Measurements from ENCODE around the gene EXOC7. TPM values are rescaled to one million over a fixed set of nuclear protein-coding genes. Genes with fewer than 3 reads are reported as not detected.

The EXOC7 gene
- polyA plus RNA-seq, 6 donors from 2014 or later: 40.8 to 64.9 (median 54.0) TPM

GRCh38 chr17:76122431-76123190 lies 19.0 kb upstream of the EXOC7 start:
- DNase-seq (peak; percentile 18), ATAC-seq (ENCODE audit: low read depth in 2 of 2) (no peak)
- Mint-ChIP-seq H3K27ac (peak overlapping the region in 4 of 6 donors; percentile 61 to 89 (median 72)), H3K27me3 (peaks cover 0 to 7% (median 5%) of the 10 kb centered on the region in 3 donors), H3K9me3 (no peaks in the 10 kb centered on the region), H3K4me1 (peaks cover 17 to 26% (median 21%) of the 10 kb centered on the region in 3 donors), H3K36me3 (no peaks in the 10 kb centered on the region), H3K4me3 (peak overlapping the region; percentile 47 to 88 (median 63))

- peaks cover 17 to 26% (median 18%) of the 10 kb centered on the region in 3 donors for H3K4me1 Mint-ChIP-seq
- H3K36me3 Mint-ChIP-seq: no peaks in the 10 kb centered on the region
- ATAC-seq (ENCODE audit: low read depth in 2 of 2) (peak; percentile 12 to 13), DNase-seq (no peak)
- H3K4me3 Mint-ChIP-seq: peak overlapping the region in 5 of 8 donors; percentile 57 to 88 (median 71)
- H3K27me3 Mint-ChIP-seq: peaks cover 0 to 7% (median 5%) of the 10 kb centered on the region in 3 donors
- H3K9me3 Mint-ChIP-seq: no peaks in the 10 kb centered on the region
- H3K27ac Mint-ChIP-seq: peak overlapping the region in 1 of 6 donors; percentile 65
Observed at GRCh38 chr17:76121932-76122430, 18.4 kb upstream of the EXOC7 start.

GRCh38 chr17:76120658-76121008 lies 17.0 kb upstream of the EXOC7 start:
- DNase-seq (no peak), ATAC-seq (ENCODE audit: low read depth in 2 of 2) (no peak)
- Mint-ChIP-seq H3K27ac (peak overlapping the region in 1 of 6 donors; percentile 65), H3K4me1 (peaks cover 17 to 26% (median 18%) of the 10 kb centered on the region in 3 donors), H3K27me3 (peaks cover 0 to 7% (median 5%) of the 10 kb centered on the region in 3 donors), H3K4me3 (peak overlapping the region in 5 of 8 donors; percentile 31 to 68 (median 47)), H3K36me3 (no peaks in the 10 kb centered on the region), H3K9me3 (no peaks in the 10 kb centered on the region)

- H3K27me3 Mint-ChIP-seq: peaks cover 0 to 7% (median 5%) of the 10 kb centered on the region in 3 donors
- H3K36me3 Mint-ChIP-seq: no peaks in the 10 kb centered on the region
- no peak for DNase-seq
- H3K4me1 Mint-ChIP-seq: peaks cover 17 to 26% (median 18%) of the 10 kb centered on the region in 3 donors
- H3K9me3 Mint-ChIP-seq: no peaks in the 10 kb centered on the region
- no peak for ATAC-seq (ENCODE audit: low read depth in 2 of 2)
- H3K4me3 Mint-ChIP-seq: peak overlapping the region in 2 of 8 donors; percentile 8 to 41
- peak overlapping the region in 1 of 6 donors; percentile 37 for H3K27ac Mint-ChIP-seq
Observed at GRCh38 chr17:76119409-76120371, 16.1 kb upstream of the EXOC7 start.

GRCh38 chr17:76115138-76115754 lies 11.7 kb upstream of the EXOC7 start:
- ATAC-seq (ENCODE audit: low read depth in 2 of 2) (no peak), DNase-seq (no peak)
- Mint-ChIP-seq H3K4me1 (peaks cover 0 to 2% (median 0%) of the 10 kb centered on the region in 3 donors), H3K9me3 (peaks cover 0 to 8% (median 0%) of the 10 kb centered on the region in 7 donors), H3K27ac (no peak overlapping the region), H3K4me3 (no peak overlapping the region), H3K36me3 (peaks cover 0 to 6% of the 10 kb centered on the region in 2 donors), H3K27me3 (peaks cover 0 to 24% (median 13%) of the 10 kb centered on the region in 3 donors)

- Mint-ChIP-seq H3K4me1 (no peaks in the 10 kb centered on the region), H3K27me3 (peaks cover 0 to 18% (median 8%) of the 10 kb centered on the region in 3 donors), H3K4me3 (no peak overlapping the region), H3K36me3 (peaks cover 0 to 6% of the 10 kb centered on the region in 2 donors), H3K9me3 (peaks cover 0 to 8% (median 0%) of the 10 kb centered on the region in 7 donors), H3K27ac (no peak overlapping the region)
- DNase-seq (no peak), ATAC-seq (ENCODE audit: low read depth in 2 of 2) (no peak)
Observed at GRCh38 chr17:76111956-76112355, 8.4 kb upstream of the EXOC7 start.

GRCh38 chr17:76107509-76107908 lies 3.9 kb upstream of the EXOC7 start:
- no peak for ATAC-seq (ENCODE audit: low read depth in 2 of 2)
- Mint-ChIP-seq H3K4me1 (peaks cover 12 to 19% (median 17%) of the 10 kb centered on the region in 3 donors), H3K36me3 (no peaks in the 10 kb centered on the region), H3K27ac (no peak overlapping the region), H3K27me3 (peaks cover 0 to 10% (median 0%) of the 10 kb centered on the region in 3 donors), H3K4me3 (no peak overlapping the region), H3K9me3 (no peaks in the 10 kb centered on the region)
- no peak for DNase-seq

DNA sequence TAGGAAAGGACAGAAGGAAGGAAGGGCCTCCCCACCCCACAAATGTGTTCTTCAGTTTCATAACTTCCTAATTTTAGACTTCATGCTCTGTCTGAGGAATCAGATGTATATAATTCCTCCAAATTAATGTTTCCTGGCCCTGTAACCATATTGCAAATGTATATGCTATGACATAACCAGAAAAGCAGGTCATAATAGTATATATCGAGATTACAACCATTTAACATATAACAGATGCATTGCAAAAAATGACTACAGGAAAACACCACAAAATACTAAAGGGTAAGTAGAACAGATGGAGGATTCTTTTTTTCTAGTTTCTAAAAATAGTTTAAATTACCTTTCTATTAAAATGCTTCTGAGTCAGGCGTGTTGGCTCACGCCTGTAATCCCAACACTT lies 3.1 kb upstream of the EXOC7 start:
- peaks cover 0 to 4% (median 0%) of the 10 kb centered on the region in 3 donors for H3K27me3 Mint-ChIP-seq
- no peak for ATAC-seq (ENCODE audit: low read depth in 2 of 2)

GRCh38 chr17:76104896-76105231 lies 1.3 kb upstream of the EXOC7 start:
- H3K9me3 Mint-ChIP-seq: no peaks in the 10 kb centered on the region
- peaks cover 12 to 35% (median 25%) of the 10 kb centered on the region in 3 donors for H3K4me1 Mint-ChIP-seq
- H3K36me3 Mint-ChIP-seq: peaks cover 5 to 11% of the 10 kb centered on the region in 2 donors
- peak overlapping the region in 4 of 6 donors; percentile 68 to 96 (median 92) for H3K27ac Mint-ChIP-seq
- no peaks in the 10 kb centered on the region for H3K27me3 Mint-ChIP-seq
- H3K4me3 Mint-ChIP-seq: peak overlapping the region in 7 of 8 donors; percentile 62 to 99 (median 94)
- DNase-seq: no peak
- ATAC-seq (ENCODE audit: low read depth in 2 of 2): no peak

More for the DNA sequence above, 3.1 kb upstream of the EXOC7 start:
- Mint-ChIP-seq H3K4me1 (peaks cover 12 to 23% (median 20%) of the 10 kb centered on the region in 3 donors), H3K36me3 (peaks cover 0 to under 1% of the 10 kb centered on the region in 2 donors), H3K27ac (peak overlapping the region in 1 of 6 donors; percentile 74), H3K4me3 (no peak overlapping the region), H3K9me3 (no peaks in the 10 kb centered on the region)
- DNase-seq: no peak

- DNase-seq: no peak
- ATAC-seq (ENCODE audit: low read depth in 2 of 2): no peak
- Mint-ChIP-seq H3K9me3 (no peaks in the 10 kb centered on the region), H3K4me1 (peaks cover 12 to 37% (median 26%) of the 10 kb centered on the region in 3 donors), H3K27ac (peak overlapping the region; percentile 68 to 97 (median 94)), H3K27me3 (no peaks in the 10 kb centered on the region), H3K4me3 (peak overlapping the region; percentile 87 to 99 (median 96)), H3K36me3 (peaks cover 7 to 13% of the 10 kb centered on the region in 2 donors)
Observed at GRCh38 chr17:76104140-76104895, 731 bp upstream of the EXOC7 start.

- Mint-ChIP-seq H3K27ac (peak overlapping the region; percentile 93 to 99 (median 96)), H3K4me1 (peaks cover 12 to 37% (median 28%) of the 10 kb centered on the region in 3 donors), H3K4me3 (peak overlapping the region; percentile 87 to 99 (median 96)), H3K9me3 (no peaks in the 10 kb centered on the region), H3K27me3 (no peaks in the 10 kb centered on the region), H3K36me3 (peaks cover 7 to 13% of the 10 kb centered on the region in 2 donors)
- DNase-seq: no peak
- ATAC-seq (ENCODE audit: low read depth in 2 of 2): no peak
Observed at GRCh38 chr17:76102944-76103273, 678 bp downstream of the EXOC7 start.

DNA sequence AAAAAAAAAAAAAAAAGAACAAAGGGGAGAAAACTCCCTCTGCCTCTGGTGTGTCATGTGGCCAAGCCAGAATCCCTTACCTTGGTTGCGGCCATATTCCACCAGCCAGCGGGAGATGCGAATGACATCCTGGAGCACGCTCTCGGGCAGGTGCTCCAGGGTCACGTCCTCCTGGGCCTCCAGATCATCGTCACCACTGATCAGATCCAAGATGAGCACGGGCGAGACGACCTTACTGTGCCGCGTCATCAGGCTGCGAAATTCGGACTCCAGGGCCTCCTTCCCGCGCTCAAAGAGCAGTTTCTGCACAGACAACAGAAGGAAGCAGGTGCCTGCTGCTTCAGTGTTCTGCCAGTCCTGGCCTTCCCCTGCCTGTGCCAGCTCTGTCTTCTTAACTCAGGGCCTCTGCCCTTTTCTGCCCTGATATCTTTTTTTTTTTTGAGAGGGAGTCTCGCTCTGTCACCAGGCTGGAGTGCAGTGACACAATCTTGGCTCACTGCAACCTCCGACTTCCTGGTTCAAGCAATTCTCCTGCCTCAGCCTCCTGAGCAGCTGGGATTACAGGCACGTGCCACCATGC lies 5.8 kb downstream of the EXOC7 start:
- peaks cover 8 to 20% (median 14%) of the 10 kb centered on the region in 3 donors for H3K4me1 Mint-ChIP-seq
- no peak for ATAC-seq (ENCODE audit: low read depth in 2 of 2)
- DNase-seq: no peak
- no peaks in the 10 kb centered on the region for H3K27me3 Mint-ChIP-seq
- no peak overlapping the region for H3K4me3 Mint-ChIP-seq
- no peaks in the 10 kb centered on the region for H3K9me3 Mint-ChIP-seq
- peaks cover 18 to 20% of the 10 kb centered on the region in 2 donors for H3K36me3 Mint-ChIP-seq
- H3K27ac Mint-ChIP-seq: peak overlapping the region in 2 of 6 donors; percentile 36 to 69

Measured in naive B cell (primary cell).